IMR-90 (cell line): ENCODE results near the gene LRRC4C. TPM values are rescaled to one million over a fixed set of nuclear protein-coding genes. Genes with fewer than 3 reads are reported as not detected.

ENCODE experiments used
- ATAC-seq: fragments of 200-7000 bp; cut with Tn5 transposase; 2 replicates; pipeline ENCODE4 v1.9.1; 2020; ENCODE audit warnings: low read depth, mild to moderate bottlenecking, moderate library complexity
- BruUV-seq: library from RNA; stranded (reverse); fragments of 400-500 nt; replicated peaks from 2 replicates; lab custom pipeline; 2021; lab: Mats Ljungman, UMichigan
- CTCF ChIA-PET: fragments of 300-600 bp; formaldehyde crosslinking; extraction: SDS; loops from one replicate; lab custom pipeline; 2021; ENCODE audit warnings: antibody characterized with exemption; lab: Yijun Ruan, JAX
- POLR2A ChIA-PET: fragments of 300-600 bp; sonication (Branson Sonifier 250); formaldehyde crosslinking; loops from one replicate; lab custom pipeline; 2022; ENCODE audit warnings: antibody characterized with exemption; ENCODE audit not compliant: unreplicated experiment; lab: Charles Lee
- DNase-seq: peaks from one replicate; pipeline ENCODE4 v3.0.0; 2013
- H2AFZ ChIP-seq: replicated peaks from 2 replicates; pipeline ENCODE3; 2013; ENCODE audit warnings: low read length, mild to moderate bottlenecking; ENCODE audit not compliant: poor library complexity
- H2AK5ac ChIP-seq: 2 replicates; pipeline ENCODE4 v1.6.1; 2013; ENCODE audit warnings: low read depth, low read length, inconsistent platforms
- H2AK9ac ChIP-seq: replicated peaks from 2 replicates; pipeline ENCODE3; 2013; ENCODE audit warnings: mild to moderate bottlenecking, low read depth, low read length, moderate library complexity; ENCODE audit not compliant: poor library complexity
- H2BK120ac ChIP-seq: 2 replicates; pipeline ENCODE4 v1.6.1; 2013; ENCODE audit warnings: low read depth, low read length, inconsistent platforms
- H2BK15ac ChIP-seq: 3 replicates; pipeline ENCODE4 v1.6.1; 2013; ENCODE audit warnings: low read depth, low read length, inconsistent platforms
- H2BK20ac ChIP-seq: 2 replicates; pipeline ENCODE4 v1.6.1; 2013; ENCODE audit warnings: low read depth, mild to moderate bottlenecking, inconsistent platforms, low read length, moderate library complexity
- H2BK5ac ChIP-seq: 2 replicates; pipeline ENCODE4 v1.6.1; 2013; ENCODE audit warnings: mild to moderate bottlenecking, low read depth, low read length, inconsistent platforms; ENCODE audit not compliant: poor library complexity, severe bottlenecking
- H3K14ac ChIP-seq: replicated peaks from 2 replicates; pipeline ENCODE4 v1.6.1; 2013; ENCODE audit warnings: low read depth, low read length, inconsistent platforms
- H3K18ac ChIP-seq: 2 replicates; pipeline ENCODE4 v1.6.1; 2013; ENCODE audit warnings: low read depth, low read length, control low read depth
- H3K23ac ChIP-seq: 2 replicates; pipeline ENCODE4 v1.6.1; 2013; ENCODE audit warnings: low read depth, low read length, inconsistent platforms
- H3K27ac ChIP-seq: 2 replicates; pipeline ENCODE4 v1.5.1; 2013; ENCODE audit warnings: mild to moderate bottlenecking, control low read depth, low read length; ENCODE audit not compliant: insufficient read depth
- H3K27me3 ChIP-seq: 2 replicates; pipeline ENCODE4 v1.6.1; 2013; ENCODE audit warnings: low read length; ENCODE audit not compliant: control insufficient read depth, insufficient read depth
- H3K36me3 ChIP-seq: 2 replicates; pipeline ENCODE4 v1.6.1; 2013; ENCODE audit warnings: low read length, mixed read lengths; ENCODE audit not compliant: control insufficient read depth, insufficient read depth
- H3K4ac ChIP-seq: 2 replicates; pipeline ENCODE4 v1.6.1; 2013; ENCODE audit warnings: low read depth, low read length, inconsistent platforms
- H3K4me1 ChIP-seq: 2 replicates; pipeline ENCODE4 v1.6.1; 2013; ENCODE audit warnings: low read length, mixed read lengths; ENCODE audit not compliant: control insufficient read depth, insufficient read depth
- H3K4me2 ChIP-seq: 2 replicates; pipeline ENCODE4 v1.6.1; 2013; ENCODE audit warnings: low read depth, mild to moderate bottlenecking, control low read depth, low read length, moderate library complexity
- H3K4me3 ChIP-seq: 2 replicates; pipeline ENCODE4 v1.5.1; 2013; ENCODE audit warnings: low read depth, mild to moderate bottlenecking, control low read depth, low read length, moderate library complexity; ENCODE audit not compliant: insufficient read depth
- H3K56ac ChIP-seq: 2 replicates; pipeline ENCODE4 v1.6.1; 2013; ENCODE audit warnings: low read length, inconsistent platforms; ENCODE audit not compliant: insufficient read depth; ENCODE audit errors: extremely low read depth
- H3K79me1 ChIP-seq, 2 experiments: 2 replicates each; pipeline ENCODE4 v1.6.1; 2013; ENCODE audit warnings: low read length in 2 of 2, inconsistent platforms in 1 of 2, low read depth in 1 of 2
- H3K9ac ChIP-seq: 2 replicates; pipeline ENCODE4 v1.6.1; 2013; ENCODE audit warnings: low read depth, low read length, control low read depth
- H3K9me1 ChIP-seq: 2 replicates; pipeline ENCODE4 v1.6.1; 2013; ENCODE audit warnings: low read length, inconsistent platforms; ENCODE audit not compliant: insufficient read depth
- H3K9me3 ChIP-seq: 2 replicates; pipeline ENCODE4 v1.6.1; 2013; ENCODE audit warnings: low read length; ENCODE audit not compliant: control insufficient read depth, insufficient read depth
- H4K20me1 ChIP-seq: 2 replicates; pipeline ENCODE4 v1.6.1; 2013; ENCODE audit warnings: low read length, inconsistent platforms; ENCODE audit not compliant: insufficient read depth
- H4K5ac ChIP-seq: 2 replicates; pipeline ENCODE4 v1.6.1; 2013; ENCODE audit warnings: mild to moderate bottlenecking, low read depth, low read length, control low read depth
- H4K8ac ChIP-seq, 2 experiments: 2 replicates each; pipeline ENCODE4 v1.6.1; 2013; ENCODE audit warnings: low read depth in 2 of 2, low read length in 2 of 2, control low read depth in 1 of 2, inconsistent platforms in 1 of 2
- H4K91ac ChIP-seq: 2 replicates; pipeline ENCODE4 v1.6.1; 2013; ENCODE audit warnings: low read depth, low read length, inconsistent platforms; ENCODE audit not compliant: insufficient read depth
- RFX5 ChIP-seq: IDR thresholded peaks from 2 replicates; pipeline ENCODE4 v1.8.0; 2012; ENCODE audit warnings: low read depth, mild to moderate bottlenecking, low read length, moderate library complexity
- WGBS, 2 experiments: methylation state at CpG; one replicate each; pipeline versions ENCODE4 v1.1.5 to v1.1.7; 2013; ENCODE audit warnings: missing lambda C conversion rate in 2 of 2; ENCODE audit not compliant: insufficient read length in 1 of 2; ENCODE audit errors: extremely low coverage in 2 of 2; 5-methylcytosine and 5-hydroxymethylcytosine counted together
- dilution Hi-C: fragments of 300-500 bp; cut with HindIII; formaldehyde crosslinking; loops from one replicate; pipeline ENCODE4 v1.14.3; 2018; ENCODE audit warnings: low sequenced_read_pairs; ENCODE audit not compliant: unreplicated experiment
- in situ Hi-C: fragments of 300-500 bp; cut with MboI; formaldehyde crosslinking; loops from 3 replicates; pipeline ENCODE4 v1.14.3; 2019; ENCODE audit warnings: low sequenced_read_pairs, inconsistent platforms, mixed read lengths
- intact Hi-C: fragments of 100-400 bp; cut with micrococcal nuclease; formaldehyde crosslinking; loops from 2 replicates; pipeline ENCODE4 v1.10.0; 2022
- polyA plus RNA-seq, 3 experiments: library from polyadenylated mRNA; depleted of rRNA; stranded (reverse); fragments of >200 nt; gene quantifications; 2 replicates each; pipeline ENCODE4 v1.2.3, GENCODE V29; 2012; ENCODE audit warnings: low replicate concordance in 1 of 3
- total RNA-seq: library from RNA; depleted of rRNA; stranded (reverse); fragments of >200 nt; gene quantifications from 2 replicates; pipeline ENCODE4 v1.2.3, GENCODE V29; 2012
- TF ChIP-seq, protein P1 (sequence below): fragments of 150-350 bp; IDR thresholded peaks from 2 replicates; pipeline ENCODE4 v1.6.1; 2017; ENCODE audit warnings: mild to moderate bottlenecking, antibody characterized with exemption, low read length, low read depth

The LRRC4C gene
- total and polyA plus RNA-seq, 2 of the 4 experiments (the other 2 are of a cell fraction) = under 0.01 to 0.03 TPM

DNA sequence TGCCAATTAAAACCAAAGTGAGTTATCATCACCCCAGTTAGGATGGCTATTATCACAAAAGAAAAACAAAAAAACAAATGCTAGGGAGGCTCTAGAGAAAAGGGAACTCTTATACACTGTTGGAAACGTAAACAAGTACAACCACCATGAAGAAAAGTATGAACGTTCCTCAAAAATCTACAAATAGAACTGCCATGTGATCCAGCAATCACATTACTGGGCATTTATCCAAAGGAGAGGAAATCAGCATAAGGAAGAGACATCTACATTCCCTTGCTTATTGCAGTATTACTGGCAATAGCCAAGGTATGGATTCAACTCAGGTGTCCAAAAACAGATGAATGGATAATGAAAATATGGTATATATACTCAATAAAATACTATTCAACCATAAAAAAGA lies 1145.1 kb downstream of the LRRC4C start:
- intact Hi-C loops = no loop called here

More for the DNA sequence above, 1145.1 kb downstream of the LRRC4C start:
- no peak overlapping the region for H3K18ac ChIP-seq
- WGBS, 2 experiments = no CpG with 5 or more reads among the region's 2 CpGs
- no peak overlapping the region for H2BK15ac ChIP-seq
- no peak overlapping the region for H2BK20ac ChIP-seq
- ChIA-PET CTCF (interaction anchor here (0.8 kb wide), 1 partner anchor 20 kb away, joined by 3 read pairs; no protein-coding TSS in a partner anchor), POLR2A (no interaction called here)
- no peak overlapping the region for H2BK5ac ChIP-seq
- no peak overlapping the region for H3K56ac ChIP-seq
- H3K4me3 ChIP-seq = no peak overlapping the region
- no peak overlapping the region for H4K91ac ChIP-seq
- in situ Hi-C loops (loop anchor here (25.0 kb wide), 1 partner anchor 898 kb away; no protein-coding TSS in a partner anchor), dilution Hi-C loops (no loop called here)
- no peaks in the 10 kb centered on the region for H3K79me1 ChIP-seq
- H2AFZ ChIP-seq = no peak overlapping the region
- no peak overlapping the region for H3K23ac ChIP-seq
- no peak overlapping the region for H2AK5ac ChIP-seq
- no peak overlapping the region for H2AK9ac ChIP-seq
- H3K4me2 ChIP-seq = no peak overlapping the region
- no peaks in the 10 kb centered on the region for H3K9me3 ChIP-seq
- H4K5ac ChIP-seq = no peak overlapping the region
- no peaks in the 10 kb centered on the region for H3K9me1 ChIP-seq
- no peak overlapping the region for H3K4ac ChIP-seq
- H2BK120ac ChIP-seq = no peak overlapping the region
- no peak overlapping the region for H3K9ac ChIP-seq
- TF ChIP-seq RFX5 = no peak
- TF ChIP-seq, protein P1, sequence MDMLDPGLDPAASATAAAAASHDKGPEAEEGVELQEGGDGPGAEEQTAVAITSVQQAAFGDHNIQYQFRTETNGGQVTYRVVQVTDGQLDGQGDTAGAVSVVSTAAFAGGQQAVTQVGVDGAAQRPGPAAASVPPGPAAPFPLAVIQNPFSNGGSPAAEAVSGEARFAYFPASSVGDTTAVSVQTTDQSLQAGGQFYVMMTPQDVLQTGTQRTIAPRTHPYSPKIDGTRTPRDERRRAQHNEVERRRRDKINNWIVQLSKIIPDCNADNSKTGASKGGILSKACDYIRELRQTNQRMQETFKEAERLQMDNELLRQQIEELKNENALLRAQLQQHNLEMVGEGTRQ = peak; percentile 56; the same call in 1 of the 2 replicates
- no peaks in the 10 kb centered on the region for H3K36me3 ChIP-seq
- no peak for ATAC-seq
- peak; percentile 43 for DNase-seq
- H3K4me1 ChIP-seq = no peaks in the 10 kb centered on the region
- no TSS peak for BruUV-seq
- no peaks in the 10 kb centered on the region for H3K27me3 ChIP-seq
- H3K27ac ChIP-seq = no peak overlapping the region
- no peak overlapping the region for H3K14ac ChIP-seq
- H4K8ac ChIP-seq = no peak overlapping the region
- H4K20me1 ChIP-seq = no peaks in the 10 kb centered on the region
